Melanocyte of skin (primary cell): ENCODE measurements around the gene MTHFS. TPM values are rescaled to one million over a fixed set of nuclear protein-coding genes. Genes with fewer than 3 reads are reported as not detected.

ENCODE experiments used
- small RNA-seq, 2 donors: library from RNA; depleted of rRNA; stranded (forward); fragments of <200 nt; gene quantifications; one replicate each; pipeline ENCODE3, GENCODE V24; 2012
- total RNA-seq, 2 donors: library from RNA; depleted of rRNA; stranded (reverse); fragments of >200 nt; gene quantifications; 2 replicates each; pipeline ENCODE4 v1.2.3, GENCODE V29; 2012

MTHFS gene
- 10 to 100 TPM; 14.1 to 24.0 TPM for total RNA-seq

GRCh38 chr15:79896634-79897379, at the start of gene MTHFS:
Gene MTHFS, minus strand, starts transcription at chr15:79897014. Its CDS starts 26 bp downstream, at chr15:79896988.

Small RNA genes within 50 kb of the gene (small RNA-seq; reads per million reads assigned to genes)
- 0 reads per million in 2 donors for gene RNU6-667P

Other genes starting within 250 kb of the MTHFS start
- gene BCL2A1, start 74.2 kb upstream of the MTHFS start, total RNA-seq, result 100 to 1,000 TPM in 1 of 2 donors, 10 to 100 TPM in 1; 67.1 to 155 TPM
- 100 to 1,000 TPM; 117 to 143 TPM for gene ZFAND6, start 162.7 kb upstream of the MTHFS start, total RNA-seq